HEK293T (cell line): ENCODE measurements around the gene YES1.
A peak's percentile ranks its signal among the peaks of the same experiment; 100 is the strongest.

ENCODE experiments used
- ELF4 ChIP-seq: fragments of 450-650 bp; IDR thresholded peaks from 2 replicates; pipeline ENCODE4 v1.6.1; 2017; ENCODE audit warnings: antibody characterized with exemption
- FOXM1 ChIP-seq: fragments of 450-650 bp; IDR thresholded peaks from 2 replicates; pipeline ENCODE4 v1.6.1; 2017; ENCODE audit warnings: mild to moderate bottlenecking, borderline replicate concordance
- LEF1 ChIP-seq: fragments of 450-650 bp; IDR thresholded peaks from 2 replicates; pipeline ENCODE4 v1.6.1; 2017; ENCODE audit warnings: mild to moderate bottlenecking, borderline replicate concordance
- PKNOX1 ChIP-seq: fragments of 450-650 bp; IDR thresholded peaks from 2 replicates; pipeline ENCODE4 v1.6.1; 2016
- SP1 ChIP-seq: fragments of 450-650 bp; IDR thresholded peaks from 2 replicates; pipeline ENCODE4 v1.6.1; 2017
- SUZ12 ChIP-seq: fragments of 450-650 bp; IDR thresholded peaks from 2 replicates; pipeline ENCODE4 v1.6.1; 2016; ENCODE audit warnings: mild to moderate bottlenecking
- TARDBP ChIP-seq: fragments of 450-650 bp; IDR thresholded peaks from 2 replicates; pipeline ENCODE4 v1.6.1; 2016
- ZNF384 ChIP-seq: fragments of 450-650 bp; IDR thresholded peaks from 2 replicates; pipeline ENCODE4 v1.6.1; 2016

DNA sequence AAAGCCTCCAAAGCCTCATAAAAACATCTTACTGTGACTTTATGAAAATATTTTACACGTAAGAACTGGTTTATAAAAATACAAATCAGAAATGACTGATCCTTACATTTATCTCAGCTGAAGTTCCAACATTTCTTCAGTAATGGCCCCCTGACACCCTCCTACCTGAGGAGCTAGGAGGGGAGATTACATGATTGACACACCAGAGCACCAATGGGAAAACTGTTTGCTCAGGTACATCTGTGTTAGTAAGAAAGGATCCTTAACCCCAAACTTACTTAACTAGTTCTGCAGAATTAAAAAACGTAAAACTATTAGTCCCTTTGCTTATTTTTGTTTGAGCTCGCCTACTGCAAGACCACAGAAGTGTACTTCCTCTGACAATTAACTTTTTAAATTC lies 126.6 kb downstream of the YES1 start:
- TF ChIP-seq ZNF384 (no peak), TARDBP (no peak), LEF1 (no peak), FOXM1 (no peak), PKNOX1 (peak; percentile 81), SP1 (no peak), SUZ12 (no peak), ELF4 (no peak)
